HG03060 (cell line): ENCODE results near the gene ANKS1A.

Source experiments
- ATAC-seq: cut with Tn5 transposase; IDR thresholded peaks from one replicate; pipeline ENCODE4 v1.9.1; 2021; ENCODE audit warnings: low read depth, moderate number of reproducible peaks; ENCODE audit not compliant: unreplicated experiment

Gene ANKS1A

DNA sequence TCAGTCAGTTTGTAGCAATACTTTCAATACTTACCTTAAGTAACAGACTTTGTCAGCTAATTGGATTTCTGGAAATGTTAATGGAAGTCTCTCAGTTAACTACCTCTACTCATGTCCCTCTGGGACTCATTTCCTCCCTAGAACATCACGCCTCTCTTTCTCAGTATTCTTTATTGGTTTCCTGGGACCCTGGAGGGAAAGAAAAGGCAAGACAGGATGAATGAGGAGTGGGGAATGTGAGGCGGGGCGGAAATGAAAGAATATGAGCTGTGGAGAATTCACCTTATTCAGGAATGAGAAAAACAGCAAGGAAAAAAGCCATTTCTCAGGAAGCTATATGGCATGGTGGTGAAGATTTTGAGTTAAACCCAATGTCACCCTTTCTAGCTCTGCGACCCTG lies 62.7 kb downstream of the ANKS1A start:
- ATAC-seq, result no peak

- no peak for ATAC-seq
These were observed 64.3 kb downstream of the ANKS1A start for GRCh38 chr6:34953061-34954025.

GRCh38 chr6:34955442-34955841 lies 66.4 kb downstream of the ANKS1A start:
- ATAC-seq, result no peak

GRCh38 chr6:34957231-34957783 lies 68.3 kb downstream of the ANKS1A start:
- no peak for ATAC-seq

GRCh38 chr6:34958734-34959133 lies 69.7 kb downstream of the ANKS1A start:
- no peak for ATAC-seq

- ATAC-seq, result no peak
These were observed 70.2 kb downstream of the ANKS1A start for GRCh38 chr6:34959224-34959623.

GRCh38 chr6:34961082-34961481 lies 72.0 kb downstream of the ANKS1A start:
- no peak for ATAC-seq

GRCh38 chr6:34961574-34961973 lies 72.5 kb downstream of the ANKS1A start:
- no peak for ATAC-seq

DNA sequence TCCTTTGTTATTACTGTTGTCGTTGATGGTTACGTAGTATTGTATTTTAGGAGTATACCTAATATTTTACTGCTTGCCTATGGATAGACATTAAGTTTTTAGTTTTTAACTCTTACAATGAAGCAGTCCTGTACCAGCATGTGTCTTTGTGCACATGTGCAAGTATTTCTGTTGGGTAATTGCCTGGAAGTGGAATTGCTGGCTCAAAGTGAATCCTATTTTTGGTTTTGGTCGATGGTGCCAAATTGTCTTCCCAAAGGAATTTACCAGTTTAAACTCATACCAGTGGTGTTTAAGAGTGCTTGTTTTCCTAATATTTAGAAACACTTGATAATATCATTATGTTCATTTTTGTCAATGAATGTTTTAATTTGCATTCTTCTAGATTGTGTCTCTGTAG lies 75.5 kb downstream of the ANKS1A start:
- ATAC-seq, result no peak

GRCh38 chr6:34967461-34967860 lies 78.4 kb downstream of the ANKS1A start:
- ATAC-seq, result no peak

GRCh38 chr6:34969662-34970265 lies 80.7 kb downstream of the ANKS1A start:
- no peak for ATAC-seq

- ATAC-seq, result no peak
These were observed 81.4 kb downstream of the ANKS1A start for GRCh38 chr6:34970488-34970887.

DNA sequence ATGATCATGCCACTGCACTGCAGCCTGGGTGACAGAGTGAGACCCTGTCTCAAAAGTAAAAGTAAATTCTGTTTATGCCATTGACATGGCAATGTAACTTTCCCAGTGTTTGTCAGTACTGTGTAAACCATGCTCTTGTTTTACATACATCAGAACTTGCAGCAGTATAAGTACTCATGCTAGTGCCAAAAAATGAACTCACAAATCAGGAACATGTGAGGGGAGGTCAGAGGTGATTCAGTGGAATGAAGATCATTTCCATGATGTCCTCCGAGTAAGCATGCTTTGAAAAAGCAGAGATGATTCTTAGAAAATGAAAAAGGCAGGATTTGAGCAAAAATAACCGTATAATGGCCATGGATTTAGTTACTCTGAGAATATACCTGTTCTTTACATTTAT lies 81.9 kb downstream of the ANKS1A start:
- no peak for ATAC-seq

- ATAC-seq, result no peak
These were observed 84.6 kb downstream of the ANKS1A start for GRCh38 chr6:34973547-34974248.

DNA sequence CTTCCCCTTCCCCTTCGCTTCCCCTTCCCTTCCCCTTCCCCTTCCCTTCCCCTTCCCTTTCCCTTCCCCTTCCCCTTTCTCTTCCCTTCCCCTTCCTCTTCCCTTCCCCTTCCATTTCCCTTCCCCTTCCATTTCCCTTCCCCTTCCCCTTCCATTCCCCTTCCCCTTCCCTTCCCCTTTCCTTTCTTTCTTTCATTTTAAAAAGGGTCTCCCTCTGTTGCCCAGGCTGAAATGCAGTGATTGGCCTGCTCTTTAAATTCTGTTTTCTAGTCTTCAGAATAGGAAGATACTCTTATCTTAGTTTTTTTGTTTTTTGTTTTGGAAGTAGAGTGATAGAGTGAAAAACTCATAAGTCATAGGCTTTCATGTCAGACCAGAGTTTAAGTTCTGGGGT lies 85.2 kb downstream of the ANKS1A start:
- no peak for ATAC-seq

DNA sequence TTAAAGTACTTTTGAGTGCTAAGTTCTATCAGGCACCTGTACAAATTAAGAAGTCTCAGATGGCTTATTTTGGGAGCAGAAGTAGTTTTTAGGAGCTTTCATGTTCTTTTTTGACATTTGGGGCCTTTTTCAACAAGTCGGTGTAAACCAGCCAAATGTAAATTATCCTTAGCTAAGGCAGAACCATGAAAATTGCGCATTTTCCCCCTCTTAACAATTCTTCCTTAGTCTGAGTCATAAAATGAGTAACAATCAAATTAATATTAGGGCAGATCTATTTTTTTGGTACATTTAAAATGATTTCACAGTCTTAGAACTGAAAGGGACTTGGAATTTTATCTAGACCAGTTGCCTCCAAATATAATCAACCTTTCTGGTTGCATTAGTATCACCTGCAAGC lies 87.2 kb downstream of the ANKS1A start:
- ATAC-seq, result no peak

- no peak for ATAC-seq
These were observed 90.2 kb downstream of the ANKS1A start for GRCh38 chr6:34979218-34979617.

DNA sequence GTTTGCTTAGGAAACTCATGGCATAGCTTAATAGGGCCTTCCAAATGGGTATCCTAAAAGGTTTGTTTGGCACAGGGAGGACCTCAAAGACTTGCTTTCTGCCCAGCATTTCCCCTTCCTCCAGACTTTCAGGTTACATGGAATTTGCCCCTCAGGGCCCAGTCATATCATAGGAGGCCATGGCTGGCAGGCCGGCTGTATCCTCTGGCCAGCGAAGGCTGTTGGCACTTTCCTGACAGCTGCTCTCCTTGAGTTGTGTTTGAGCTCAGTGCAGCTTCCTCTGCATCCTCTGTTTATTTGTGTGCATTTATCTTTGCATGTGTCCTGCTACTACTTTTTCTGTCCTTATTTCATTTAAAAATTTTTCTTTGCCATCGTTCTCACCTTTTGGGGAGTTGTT lies 90.9 kb downstream of the ANKS1A start:
- ATAC-seq, result no peak

DNA sequence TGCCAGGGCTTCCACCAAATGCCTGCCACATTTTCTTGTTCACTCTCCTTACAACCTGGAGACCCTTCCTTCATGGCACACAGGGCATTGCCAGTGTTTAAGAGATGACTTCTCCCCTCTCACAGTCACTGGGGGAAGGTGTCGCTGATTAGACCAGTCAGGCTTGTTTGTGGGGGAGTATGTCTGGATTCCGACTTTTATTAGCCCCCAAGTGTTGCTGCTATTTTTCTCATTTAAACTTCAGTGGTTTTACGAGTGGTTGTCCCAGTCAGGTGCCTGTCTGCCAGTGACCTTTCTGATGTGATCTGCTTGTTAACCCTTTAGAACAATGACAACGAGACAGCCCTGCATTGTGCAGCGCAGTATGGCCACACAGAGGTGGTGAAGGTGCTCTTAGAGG lies 92.3 kb downstream of the ANKS1A start:
- no peak for ATAC-seq

DNA sequence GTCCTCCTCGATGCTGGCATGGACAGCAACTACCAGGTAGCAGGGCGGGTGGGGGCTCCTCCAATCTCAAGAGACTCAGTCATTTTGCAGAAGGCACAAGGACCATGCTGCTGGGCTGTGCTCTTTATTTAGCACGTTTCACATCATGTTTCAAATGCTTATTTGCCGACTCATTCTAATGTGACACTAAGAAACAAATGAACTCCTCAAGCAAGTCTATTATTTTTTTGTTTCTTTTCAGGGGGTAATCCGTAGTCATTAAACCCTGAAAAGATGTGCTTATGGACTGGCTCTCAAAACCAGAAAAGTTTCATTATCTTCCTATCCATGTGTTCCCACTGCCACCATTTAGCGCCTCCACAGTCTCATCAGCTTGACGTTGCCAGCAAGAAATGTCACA lies 92.9 kb downstream of the ANKS1A start:
- ATAC-seq, result no peak

DNA sequence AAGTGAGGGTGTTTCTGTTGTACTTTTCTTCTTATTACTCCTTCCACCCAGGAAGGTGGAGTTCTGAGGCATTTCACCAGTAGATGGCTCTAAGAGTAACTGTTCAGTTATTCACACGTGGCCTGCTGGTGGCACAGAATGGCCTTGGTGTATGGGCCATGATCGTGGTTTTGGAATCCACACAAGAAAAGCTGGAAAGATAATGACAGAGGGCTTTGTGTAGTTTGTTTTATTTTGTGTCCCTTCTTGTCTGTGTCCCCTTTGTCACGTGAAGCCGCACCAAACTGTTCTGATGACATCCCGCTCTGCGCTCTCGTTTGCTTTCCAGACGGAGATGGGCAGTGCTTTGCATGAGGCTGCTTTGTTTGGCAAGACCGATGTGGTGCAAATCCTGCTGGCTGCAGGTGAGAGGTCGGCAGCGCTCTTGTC lies 93.4 kb downstream of the ANKS1A start:
- ATAC-seq, result no peak
